ENCODE results near the gene TRAPPC3L.

The TRAPPC3L gene

DNA sequence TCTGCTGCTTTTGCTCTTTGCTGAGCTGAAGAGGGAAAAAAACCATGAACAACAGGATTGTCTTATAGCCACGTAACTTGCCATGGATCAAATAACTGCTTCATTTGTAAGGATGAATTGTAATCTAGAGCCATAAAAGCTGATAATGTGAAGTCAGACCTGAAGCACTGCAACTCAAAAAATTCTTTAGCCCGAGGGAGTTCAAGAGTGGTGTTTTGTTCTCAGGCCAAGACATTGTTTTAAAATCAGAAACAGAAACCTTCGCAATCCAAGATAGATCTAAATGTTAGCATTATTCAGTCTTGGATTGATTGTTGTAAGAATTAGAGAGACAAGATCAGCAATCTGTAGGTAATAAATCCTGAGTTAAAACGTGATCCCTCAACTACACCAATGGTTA lies at the start of gene TRAPPC3L:
Gene TRAPPC3L (minus strand): TSS at position 34 of the 400 bp plus-strand sequence. CDS start 170 bp downstream, outside the sequence.
- H3K27ac ChIP-seq (ENCODE audit: low read depth, low read length): no peak within 1 kb of the TSS
- no peaks in the 10 kb centered on the region for H4K20me1 ChIP-seq (ENCODE audit: control insufficient read depth, insufficient read depth, low read depth, low read length)
- H3K4me2 ChIP-seq (ENCODE audit: low read length): no peak within 1 kb of the TSS
- H3K4me3 ChIP-seq (ENCODE audit: low read length): no peak within 1 kb of the TSS
- H3K9me2 ChIP-seq (replicated peaks; ENCODE audit: control insufficient read depth, low read length): no peaks in the 10 kb centered on the region
- H3K4me1 ChIP-seq (ENCODE audit: control insufficient read depth, low read length): no peaks in the 10 kb centered on the region
- no peaks in the 10 kb centered on the region for H3K9me3 ChIP-seq (ENCODE audit: control insufficient read depth, insufficient read depth, low read length)
- no peaks in the 10 kb centered on the region for H3K36me3 ChIP-seq (ENCODE audit: control insufficient read depth, low read length)
- H3F3A ChIP-seq (ENCODE audit: control insufficient read depth, insufficient read depth): no peaks in the 10 kb centered on the region
- TF ChIP-seq, protein P1, sequence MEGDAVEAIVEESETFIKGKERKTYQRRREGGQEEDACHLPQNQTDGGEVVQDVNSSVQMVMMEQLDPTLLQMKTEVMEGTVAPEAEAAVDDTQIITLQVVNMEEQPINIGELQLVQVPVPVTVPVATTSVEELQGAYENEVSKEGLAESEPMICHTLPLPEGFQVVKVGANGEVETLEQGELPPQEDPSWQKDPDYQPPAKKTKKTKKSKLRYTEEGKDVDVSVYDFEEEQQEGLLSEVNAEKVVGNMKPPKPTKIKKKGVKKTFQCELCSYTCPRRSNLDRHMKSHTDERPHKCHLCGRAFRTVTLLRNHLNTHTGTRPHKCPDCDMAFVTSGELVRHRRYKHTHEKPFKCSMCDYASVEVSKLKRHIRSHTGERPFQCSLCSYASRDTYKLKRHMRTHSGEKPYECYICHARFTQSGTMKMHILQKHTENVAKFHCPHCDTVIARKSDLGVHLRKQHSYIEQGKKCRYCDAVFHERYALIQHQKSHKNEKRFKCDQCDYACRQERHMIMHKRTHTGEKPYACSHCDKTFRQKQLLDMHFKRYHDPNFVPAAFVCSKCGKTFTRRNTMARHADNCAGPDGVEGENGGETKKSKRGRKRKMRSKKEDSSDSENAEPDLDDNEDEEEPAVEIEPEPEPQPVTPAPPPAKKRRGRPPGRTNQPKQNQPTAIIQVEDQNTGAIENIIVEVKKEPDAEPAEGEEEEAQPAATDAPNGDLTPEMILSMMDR (IDR thresholded peaks at IDR 0.05; ENCODE audit: low read depth, low read length, poor library complexity, severe bottlenecking): no peak
- no peak for TF ChIP-seq EZH2phosphoT487 (IDR thresholded peaks at IDR 0.05; ENCODE audit: borderline replicate concordance, low read length)
- no peaks in the 10 kb centered on the region for H3K79me2 ChIP-seq (ENCODE audit: control insufficient read depth, low read length)
- peaks cover 19% of the 10 kb centered on the region for H3K27me3 ChIP-seq (ENCODE audit: control insufficient read depth, low read length)

DNA sequence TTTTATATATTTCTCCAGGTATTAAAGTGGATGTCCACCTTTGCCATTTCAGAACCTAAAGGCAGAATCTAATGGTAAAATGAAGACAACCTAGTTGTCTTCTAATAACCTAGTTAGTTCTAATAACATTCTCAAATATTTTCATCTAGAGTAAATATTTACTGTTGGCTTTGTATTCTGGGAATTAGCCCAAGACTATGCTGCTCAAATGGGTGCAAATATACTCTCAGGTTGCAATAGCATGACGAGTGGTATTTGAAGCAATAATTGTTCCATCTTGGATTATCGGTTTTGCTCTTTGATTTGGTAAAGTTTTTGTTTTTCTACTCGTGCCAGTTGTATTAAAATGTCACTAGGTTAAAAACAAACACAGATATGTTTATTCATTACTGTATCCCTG lies 49.8 kb upstream of the TRAPPC3L start:
- Histone ChIP-seq H3K27me3 (ENCODE audit: control insufficient read depth, low read length) (no peaks in the 10 kb centered on the region), H3K9me2 (replicated peaks; ENCODE audit: control insufficient read depth, low read length) (no peaks in the 10 kb centered on the region), H3K4me1 (ENCODE audit: control insufficient read depth, low read length) (no peaks in the 10 kb centered on the region), H4K20me1 (ENCODE audit: control insufficient read depth, insufficient read depth, low read depth, low read length) (no peaks in the 10 kb centered on the region), H3K36me3 (ENCODE audit: control insufficient read depth, low read length) (peaks cover 37% of the 10 kb centered on the region), H3K9me3 (ENCODE audit: control insufficient read depth, insufficient read depth, low read length) (no peaks in the 10 kb centered on the region), H3K4me3 (ENCODE audit: low read length) (no peak overlapping the region), H3K4me2 (ENCODE audit: low read length) (no peak overlapping the region), H3K79me2 (ENCODE audit: control insufficient read depth, low read length) (no peaks in the 10 kb centered on the region), H3K27ac (ENCODE audit: low read depth, low read length) (no peak overlapping the region), H3F3A (ENCODE audit: control insufficient read depth, insufficient read depth) (no peaks in the 10 kb centered on the region; the same call in 1 of the 2 replicates)
- TF ChIP-seq, protein P1 (IDR thresholded peaks at IDR 0.05; ENCODE audit: low read depth, low read length, poor library complexity, severe bottlenecking): no peak
- TF ChIP-seq EZH2phosphoT487 (IDR thresholded peaks at IDR 0.05; ENCODE audit: borderline replicate concordance, low read length): no peak

DNA sequence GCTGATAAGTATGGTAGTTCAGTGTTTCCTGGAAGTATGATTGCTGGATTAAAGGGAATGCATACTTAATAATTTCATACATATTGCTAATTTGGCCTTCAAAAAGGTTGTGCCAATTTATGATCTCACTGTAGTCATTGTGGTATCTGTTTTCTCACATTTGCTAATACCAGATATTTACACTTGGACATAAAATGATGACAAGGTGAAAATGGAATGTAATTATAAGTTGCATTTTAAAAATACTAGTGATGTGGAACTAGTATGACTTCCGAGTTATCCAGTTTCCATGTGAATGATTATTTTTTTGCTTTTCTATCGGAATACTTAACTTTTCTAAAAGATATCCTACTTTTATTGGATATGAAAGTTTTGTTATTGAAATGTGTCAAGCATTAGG lies 41.3 kb upstream of the TRAPPC3L start:
- no peaks in the 10 kb centered on the region for H3K4me1 ChIP-seq (ENCODE audit: control insufficient read depth, low read length)
- H3K36me3 ChIP-seq (ENCODE audit: control insufficient read depth, low read length): peaks cover 65% of the 10 kb centered on the region
- no peak overlapping the region for H3K4me2 ChIP-seq (ENCODE audit: low read length)
- no peaks in the 10 kb centered on the region for H3K9me2 ChIP-seq (replicated peaks; ENCODE audit: control insufficient read depth, low read length)
- H3K79me2 ChIP-seq (ENCODE audit: control insufficient read depth, low read length): no peaks in the 10 kb centered on the region
- no peak for TF ChIP-seq EZH2phosphoT487 (IDR thresholded peaks at IDR 0.05; ENCODE audit: borderline replicate concordance, low read length)
- TF ChIP-seq, protein P1 (IDR thresholded peaks at IDR 0.05; ENCODE audit: low read depth, low read length, poor library complexity, severe bottlenecking): no peak
- no peak overlapping the region for H3K27ac ChIP-seq (ENCODE audit: low read depth, low read length)
- H3K4me3 ChIP-seq (ENCODE audit: low read length): no peak overlapping the region
- no peaks in the 10 kb centered on the region for H3K27me3 ChIP-seq (ENCODE audit: control insufficient read depth, low read length)
- H3F3A ChIP-seq (ENCODE audit: control insufficient read depth, insufficient read depth): no peaks in the 10 kb centered on the region; the same call in 1 of the 2 replicates
- no peaks in the 10 kb centered on the region for H3K9me3 ChIP-seq (ENCODE audit: control insufficient read depth, insufficient read depth, low read length)
- no peaks in the 10 kb centered on the region for H4K20me1 ChIP-seq (ENCODE audit: control insufficient read depth, insufficient read depth, low read depth, low read length)

All from DOHH2 (cell line).